Mesenchymal stem cell (in vitro differentiated cells and primary cell): ENCODE data around the gene PPP1R14B.

Source experiments
- DNase-seq: peaks from one replicate; pipeline ENCODE4 v3.0.0-alpha.2; 2013
- H2AFZ ChIP-seq: one replicate; pipeline ENCODE4 v1.6.1; 2013; ENCODE audit warnings: low read depth, mild to moderate bottlenecking, control low read depth, inconsistent platforms, low read length, moderate library complexity
- H2AK5ac ChIP-seq: 2 replicates; pipeline ENCODE4 v1.6.1; 2013; ENCODE audit warnings: low read length, moderate library complexity, mild to moderate bottlenecking, inconsistent platforms; ENCODE audit not compliant: severe bottlenecking
- H2BK120ac ChIP-seq: one replicate; pipeline ENCODE4 v1.6.1; 2013; ENCODE audit warnings: low read depth, mild to moderate bottlenecking, inconsistent platforms, low read length, moderate library complexity
- H2BK12ac ChIP-seq, 2 experiments: one replicate each; pipeline ENCODE4 v1.6.1; 2013; ENCODE audit warnings: inconsistent platforms in 2 of 2, low read length in 2 of 2, mild to moderate bottlenecking in 2 of 2, moderate library complexity in 2 of 2, control low read depth in 1 of 2
- H2BK15ac ChIP-seq: one replicate; pipeline ENCODE4 v1.6.1; 2013; ENCODE audit warnings: mild to moderate bottlenecking, low read depth, inconsistent platforms; ENCODE audit not compliant: poor library complexity, severe bottlenecking
- H2BK5ac ChIP-seq: 2 replicates; pipeline ENCODE4 v1.6.1; 2013; ENCODE audit warnings: low read depth, mild to moderate bottlenecking, low read length, control low read depth, inconsistent platforms; ENCODE audit not compliant: poor library complexity, severe bottlenecking
- H3K14ac ChIP-seq, 2 experiments: one replicate each; pipeline ENCODE4 v1.6.1; 2013; ENCODE audit warnings: inconsistent platforms in 2 of 2, low read length in 2 of 2, control low read depth in 1 of 2, mild to moderate bottlenecking in 1 of 2, moderate library complexity in 1 of 2
- H3K18ac ChIP-seq, 2 experiments: one replicate each; pipeline ENCODE4 v1.6.1; 2013; ENCODE audit warnings: inconsistent platforms in 2 of 2, low read length in 2 of 2, control low read depth in 1 of 2, low read depth in 1 of 2, mild to moderate bottlenecking in 1 of 2
- H3K23ac ChIP-seq, 2 experiments: one replicate each; pipeline ENCODE4 v1.6.1; 2013; ENCODE audit warnings: inconsistent platforms in 2 of 2, low read length in 2 of 2, mild to moderate bottlenecking in 2 of 2, moderate library complexity in 2 of 2, control low read depth in 1 of 2
- H3K27ac ChIP-seq: 2 replicates; pipeline ENCODE4 v1.5.1; 2013; ENCODE audit warnings: mild to moderate bottlenecking, moderate library complexity, low read length, control low read depth, inconsistent platforms; ENCODE audit not compliant: poor library complexity, severe bottlenecking
- H3K27me3 ChIP-seq, 2 experiments: 2 replicates each; pipeline versions ENCODE4 v1.6.1 to v1.7.0; 2013; ENCODE audit warnings: low read length in 2 of 2, mild to moderate bottlenecking in 2 of 2, moderate library complexity in 2 of 2, control low read depth in 1 of 2, inconsistent platforms in 1 of 2; ENCODE audit not compliant: control insufficient read depth in 1 of 2, insufficient read depth in 1 of 2
- H3K36me3 ChIP-seq, 2 experiments: 2 replicates each; pipeline versions ENCODE4 v1.6.1 to v1.7.0; 2013; ENCODE audit warnings: low read length in 2 of 2, control low read depth in 1 of 2, inconsistent platforms in 1 of 2, low read depth in 1 of 2, mild to moderate bottlenecking in 1 of 2; ENCODE audit not compliant: insufficient read depth in 2 of 2, control insufficient read depth in 1 of 2
- H3K4ac ChIP-seq, 2 experiments: one replicate each; pipeline ENCODE4 v1.6.1; 2013; ENCODE audit warnings: inconsistent platforms in 2 of 2, low read length in 2 of 2, mild to moderate bottlenecking in 2 of 2, moderate library complexity in 2 of 2, control low read depth in 1 of 2, low read depth in 1 of 2
- H3K4me1 ChIP-seq: 2 replicates; pipeline ENCODE4 v1.6.1; 2013; ENCODE audit warnings: low read depth, low read length, control low read depth; ENCODE audit not compliant: control insufficient read depth, insufficient read depth
- H3K4me2 ChIP-seq: 2 replicates; pipeline ENCODE4 v1.6.1; 2013; ENCODE audit warnings: low read length, mild to moderate bottlenecking, inconsistent platforms; ENCODE audit not compliant: poor library complexity, severe bottlenecking
- H3K4me3 ChIP-seq, 2 experiments: 2 replicates each; pipeline versions ENCODE4 v1.5.1 to v1.7.0; 2013; ENCODE audit warnings: low read length in 2 of 2, mild to moderate bottlenecking in 2 of 2, control low read depth in 1 of 2, low read depth in 1 of 2; ENCODE audit not compliant: insufficient read depth in 1 of 2
- H3K79me1 ChIP-seq: replicated peaks from 2 replicates; pipeline ENCODE4 v1.6.1; 2013; ENCODE audit warnings: mild to moderate bottlenecking, control low read depth, low read length, inconsistent platforms; ENCODE audit not compliant: poor library complexity, severe bottlenecking
- H3K9ac ChIP-seq: 2 replicates; pipeline ENCODE4 v1.7.0; 2013; ENCODE audit warnings: mild to moderate bottlenecking, low read length, moderate library complexity
- H3K9me3 ChIP-seq: 2 replicates; pipeline ENCODE4 v1.7.0; 2013; ENCODE audit warnings: mild to moderate bottlenecking, low read length; ENCODE audit not compliant: control insufficient read depth
- H4K8ac ChIP-seq: one replicate; pipeline ENCODE4 v1.6.1; 2013; ENCODE audit warnings: inconsistent platforms, mild to moderate bottlenecking, low read length, moderate library complexity
- H4K91ac ChIP-seq: one replicate; pipeline ENCODE4 v1.6.1; 2013; ENCODE audit warnings: mild to moderate bottlenecking, low read length, inconsistent platforms
- WGBS: methylation state at CpG from one replicate; pipeline ENCODE4 v1.1.7; 2013; ENCODE audit warnings: mixed read lengths; 5-methylcytosine and 5-hydroxymethylcytosine counted together

The PPP1R14B gene

DNA sequence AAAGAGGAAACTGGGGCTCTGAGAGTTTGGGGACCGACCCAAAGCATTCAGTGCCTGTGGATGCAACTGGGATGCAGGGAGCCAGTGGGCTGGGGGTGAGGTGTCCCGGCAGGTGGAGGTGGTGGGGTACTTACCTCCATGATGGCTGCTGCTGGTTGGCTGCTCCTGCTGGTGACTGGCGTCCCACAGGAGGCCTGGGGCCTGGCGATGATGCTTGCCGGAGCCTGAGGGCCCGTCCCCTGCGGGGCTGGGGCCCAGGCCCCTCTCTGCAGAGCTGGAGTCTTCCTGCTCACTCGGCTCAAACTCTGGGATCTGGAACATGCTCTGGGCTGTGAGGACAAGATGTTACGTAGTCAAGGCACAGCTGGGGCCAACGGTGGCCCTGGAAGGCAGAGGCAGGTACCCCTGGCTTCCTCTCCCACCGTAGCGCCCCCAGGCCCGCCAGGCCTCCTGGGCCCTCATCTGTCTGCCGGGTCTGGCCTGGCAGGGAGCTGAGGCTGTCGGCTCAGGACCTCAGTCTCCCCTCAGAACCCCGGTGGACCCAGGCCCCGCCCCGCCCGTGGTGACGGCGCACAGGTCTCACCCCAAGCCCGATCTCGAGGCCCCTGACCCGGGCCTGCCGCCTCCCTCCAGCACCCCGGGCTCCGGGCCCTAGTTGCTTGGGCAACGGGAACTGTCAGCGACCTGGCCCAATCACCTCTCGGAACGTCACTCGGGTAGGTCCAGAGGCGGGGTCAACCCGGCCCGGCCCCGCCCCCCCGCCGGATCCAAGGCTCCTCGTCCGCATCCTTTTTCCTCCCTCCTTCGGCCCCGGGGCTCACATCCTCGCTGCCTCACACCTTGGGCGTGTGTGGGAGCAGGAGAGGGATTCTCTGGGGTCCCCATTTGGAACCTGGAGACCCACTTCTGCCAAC is 37.6 kb upstream of the PPP1R14B start, which contains the start of gene BAD:
Gene BAD, minus strand, starts transcription at position 618 of the 914 bp plus-strand sequence. Its CDS starts 297 bp downstream, at position 321.
- H3K4me2 ChIP-seq, result peak within 1 kb of the TSS; percentile 98
- H3K79me1 ChIP-seq, result peaks cover 46% of the 10 kb centered on the region

DNA sequence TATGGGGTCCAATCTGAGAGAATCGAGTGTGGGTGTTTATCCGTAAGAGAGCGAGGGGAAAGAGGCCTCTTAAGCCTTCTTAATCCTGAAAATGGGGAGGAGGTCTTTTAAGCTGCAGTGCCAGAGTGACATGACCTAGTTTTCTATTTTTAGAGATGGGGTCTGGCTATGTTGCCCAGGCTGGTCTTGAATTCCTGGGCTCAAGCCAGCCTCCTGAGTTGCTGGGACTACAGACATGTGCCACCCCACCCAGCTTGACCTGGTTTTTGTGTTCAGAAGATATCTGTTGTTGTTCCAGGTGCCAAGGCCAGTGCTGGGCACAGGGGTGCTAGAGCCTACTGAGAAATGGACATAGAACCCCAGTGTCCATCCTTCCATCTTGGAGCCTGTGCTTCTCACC is 36.3 kb upstream of the PPP1R14B start:
- peak overlapping the region in 1 of 2 experiments; percentile 97 for H3K4me3 ChIP-seq
- peak overlapping the region in 1 of 2 experiments; percentile 5 for H3K4ac ChIP-seq
- no peak overlapping the region for H2BK120ac ChIP-seq

More for the DNA sequence above, 37.6 kb upstream of the PPP1R14B start, which contains the start of gene BAD:
- Histone ChIP-seq H2BK120ac (no peak within 1 kb of the TSS), H3K23ac (peak within 1 kb of the TSS in 1 of 2 experiments; percentile 87), H3K4ac (peak within 1 kb of the TSS; percentile 73 to 97), H3K18ac (peak within 1 kb of the TSS; percentile 81 to 100), H3K4me1 (peaks cover 26% of the 10 kb centered on the region), H2AK5ac (peak within 1 kb of the TSS; percentile 17), H2BK15ac (peak within 1 kb of the TSS; percentile 61), H3K4me3 (peak within 1 kb of the TSS; percentile 83 to 97), H3K27me3 (no peaks in the 10 kb centered on the region), H4K91ac (peak within 1 kb of the TSS; percentile 85), H3K9ac (peak within 1 kb of the TSS; percentile 97), H2BK12ac (peak within 1 kb of the TSS; percentile 56 to 85), H3K27ac (peak within 1 kb of the TSS; percentile 86), H4K8ac (peak within 1 kb of the TSS; percentile 92), H3K14ac (peak within 1 kb of the TSS; percentile 5 to 98), H2BK5ac (peak within 1 kb of the TSS; percentile 53), H2AFZ (peak within 1 kb of the TSS; percentile 80), H3K36me3 (peaks cover 19 to 40% of the 10 kb centered on the region in 2 experiments), H3K9me3 (no peaks in the 10 kb centered on the region)
- peak; percentile 95 for DNase-seq
- 7% methylated on average over 34 of the region's 44 CpGs for WGBS

DNA sequence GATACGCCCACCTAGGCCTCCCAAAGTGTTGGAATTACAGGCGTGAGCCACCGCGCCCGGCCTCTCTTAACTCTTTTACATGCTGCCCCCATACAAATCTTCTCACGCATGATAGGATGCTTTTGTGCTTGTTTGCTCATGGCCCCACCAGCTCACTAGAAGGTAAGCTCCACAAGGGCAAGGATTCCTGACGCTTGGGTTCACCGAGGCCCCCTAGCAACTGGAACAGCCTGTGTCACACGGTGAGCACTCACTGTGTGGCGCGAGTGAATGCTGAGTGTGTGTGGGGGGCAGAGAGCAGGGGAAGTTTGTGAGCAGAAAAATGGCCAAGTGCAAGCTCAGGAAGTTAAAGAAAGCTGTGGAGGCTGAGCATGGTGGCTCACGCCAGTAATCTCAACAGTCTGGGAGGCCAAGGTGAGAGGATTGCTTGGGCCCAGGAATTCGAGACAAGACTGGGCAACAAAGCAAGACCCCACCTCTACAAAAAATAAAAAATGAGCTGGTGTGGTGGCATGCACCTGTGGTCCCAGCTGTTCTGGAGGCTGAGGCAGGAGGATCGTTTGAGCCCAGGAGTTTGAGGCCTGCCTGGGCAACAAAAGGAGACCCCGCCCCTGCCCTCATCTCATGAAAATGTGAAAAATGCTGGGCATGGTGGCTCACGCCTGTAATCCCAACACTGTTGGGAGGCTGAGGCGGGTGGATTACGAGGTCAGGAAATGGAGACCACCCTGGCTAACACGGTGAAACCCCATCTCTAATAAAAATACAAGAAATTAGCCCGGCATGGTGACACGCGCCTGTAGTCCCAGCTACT is 35.4 kb upstream of the PPP1R14B start:
- H3K4me3 ChIP-seq, result no peak overlapping the region
- H3K27me3 ChIP-seq, result no peaks in the 10 kb centered on the region
- H2BK15ac ChIP-seq, result no peak overlapping the region
- H2AK5ac ChIP-seq, result no peak overlapping the region
- H3K4ac ChIP-seq, result no peak overlapping the region
- no peaks in the 10 kb centered on the region for H3K9me3 ChIP-seq
- H4K91ac ChIP-seq, result peak overlapping the region; percentile 8
- H3K18ac ChIP-seq, result no peak overlapping the region
- H4K8ac ChIP-seq, result peak overlapping the region; percentile 9
- no peak overlapping the region for H2BK12ac ChIP-seq
- peaks cover 32 to 37% of the 10 kb centered on the region in 2 experiments for H3K36me3 ChIP-seq
- no peak overlapping the region for H3K23ac ChIP-seq
- no peak overlapping the region for H2BK120ac ChIP-seq
- no peak for DNase-seq
- H2AFZ ChIP-seq, result no peak overlapping the region
- H3K9ac ChIP-seq, result no peak overlapping the region
- 96% methylated on average over 21 of the region's 22 CpGs for WGBS
- peaks cover 22% of the 10 kb centered on the region for H3K4me1 ChIP-seq
- H3K4me2 ChIP-seq, result no peak overlapping the region
- no peak overlapping the region for H3K27ac ChIP-seq
- H3K14ac ChIP-seq, result no peak overlapping the region
- peaks cover 42% of the 10 kb centered on the region for H3K79me1 ChIP-seq
- no peak overlapping the region for H2BK5ac ChIP-seq

More for the DNA sequence above, 36.3 kb upstream of the PPP1R14B start:
- no peak overlapping the region for H2BK12ac ChIP-seq
- H3K18ac ChIP-seq, result no peak overlapping the region
- H2BK5ac ChIP-seq, result no peak overlapping the region
- H4K91ac ChIP-seq, result no peak overlapping the region
- H2BK15ac ChIP-seq, result no peak overlapping the region
- H3K27me3 ChIP-seq, result no peaks in the 10 kb centered on the region
- 93% methylated on average over 3 of the region's 3 CpGs for WGBS
- H3K4me2 ChIP-seq, result no peak overlapping the region
- peaks cover 29 to 41% of the 10 kb centered on the region in 2 experiments for H3K36me3 ChIP-seq
- H2AK5ac ChIP-seq, result peak overlapping the region; percentile 17
- H4K8ac ChIP-seq, result peak overlapping the region; percentile 47
- DNase-seq, result no peak
- peak overlapping the region; percentile 97 for H3K9ac ChIP-seq
- H2AFZ ChIP-seq, result no peak overlapping the region
- H3K9me3 ChIP-seq, result no peaks in the 10 kb centered on the region
- peaks cover 50% of the 10 kb centered on the region for H3K79me1 ChIP-seq
- no peak overlapping the region for H3K14ac ChIP-seq
- H3K27ac ChIP-seq, result no peak overlapping the region
- peaks cover 24% of the 10 kb centered on the region for H3K4me1 ChIP-seq
- peak overlapping the region in 1 of 2 experiments; percentile 10 for H3K23ac ChIP-seq
